D721Med (cell line): ENCODE data around the gene KLHL26.

ENCODE experiments used
- DNase-seq: peaks from one replicate; pipeline ENCODE4 v3.0.0; 2011; ENCODE audit warnings: low spot score; ENCODE audit not compliant: insufficient read length
- FAIRE-seq: peaks from 2 replicates; lab custom pipeline; 2011; peaks lifted over from hg19 to GRCh38; lab: Jason Lieb, UNC
- TF ChIP-seq, protein P1 (sequence below): IDR thresholded peaks from 2 replicates; pipeline ENCODE4 v1.5.1; 2012; ENCODE audit warnings: mild to moderate bottlenecking, control low read depth; ENCODE audit not compliant: insufficient read depth; ENCODE audit errors: missing control alignments

Gene KLHL26

DNA sequence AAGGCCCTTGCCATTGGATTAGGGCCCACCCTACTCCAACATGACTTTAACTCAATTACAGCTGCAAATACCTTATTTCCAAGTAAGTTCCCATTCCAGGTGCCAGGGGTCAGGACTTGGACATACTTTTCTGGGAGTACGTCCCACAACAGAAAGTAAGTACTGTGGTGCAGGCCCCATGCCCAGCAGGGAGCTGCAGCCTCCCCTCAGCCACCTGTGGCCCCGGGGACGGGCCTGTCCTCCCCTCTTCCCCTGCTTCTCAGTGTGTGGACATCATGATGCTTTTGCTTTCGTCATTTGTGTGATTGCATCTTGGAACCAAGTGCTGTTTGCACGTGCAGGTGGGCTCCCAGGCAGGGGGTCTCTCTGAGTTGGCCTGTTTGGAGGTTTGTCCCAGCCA lies 78.6 kb downstream of the KLHL26 start:
- DNase-seq: no peak
- no peak for FAIRE-seq
- TF ChIP-seq, protein P1, sequence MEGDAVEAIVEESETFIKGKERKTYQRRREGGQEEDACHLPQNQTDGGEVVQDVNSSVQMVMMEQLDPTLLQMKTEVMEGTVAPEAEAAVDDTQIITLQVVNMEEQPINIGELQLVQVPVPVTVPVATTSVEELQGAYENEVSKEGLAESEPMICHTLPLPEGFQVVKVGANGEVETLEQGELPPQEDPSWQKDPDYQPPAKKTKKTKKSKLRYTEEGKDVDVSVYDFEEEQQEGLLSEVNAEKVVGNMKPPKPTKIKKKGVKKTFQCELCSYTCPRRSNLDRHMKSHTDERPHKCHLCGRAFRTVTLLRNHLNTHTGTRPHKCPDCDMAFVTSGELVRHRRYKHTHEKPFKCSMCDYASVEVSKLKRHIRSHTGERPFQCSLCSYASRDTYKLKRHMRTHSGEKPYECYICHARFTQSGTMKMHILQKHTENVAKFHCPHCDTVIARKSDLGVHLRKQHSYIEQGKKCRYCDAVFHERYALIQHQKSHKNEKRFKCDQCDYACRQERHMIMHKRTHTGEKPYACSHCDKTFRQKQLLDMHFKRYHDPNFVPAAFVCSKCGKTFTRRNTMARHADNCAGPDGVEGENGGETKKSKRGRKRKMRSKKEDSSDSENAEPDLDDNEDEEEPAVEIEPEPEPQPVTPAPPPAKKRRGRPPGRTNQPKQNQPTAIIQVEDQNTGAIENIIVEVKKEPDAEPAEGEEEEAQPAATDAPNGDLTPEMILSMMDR: no peak

DNA sequence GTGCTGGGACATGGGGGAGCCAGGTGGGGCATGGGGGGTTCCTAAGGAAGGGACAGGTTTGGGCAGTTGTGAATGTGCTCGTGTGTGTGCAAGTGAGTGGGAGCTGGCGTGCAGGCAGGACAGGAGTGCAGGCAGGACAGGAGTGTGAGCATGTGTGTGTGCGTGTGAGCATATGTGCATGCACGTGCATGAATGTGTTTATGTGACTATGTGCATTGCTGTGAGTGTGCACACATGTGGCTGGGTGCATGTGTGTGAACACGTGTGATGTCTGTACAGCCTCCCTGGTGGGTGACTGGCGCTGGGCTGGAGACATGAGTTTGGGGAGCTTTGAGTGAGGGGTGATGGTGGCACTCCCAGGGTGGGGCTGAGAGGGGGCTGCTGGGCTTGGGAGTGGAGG lies 80.0 kb downstream of the KLHL26 start:
- DNase-seq (no peak), FAIRE-seq (no peak)
- TF ChIP-seq, protein P1: no peak

DNA sequence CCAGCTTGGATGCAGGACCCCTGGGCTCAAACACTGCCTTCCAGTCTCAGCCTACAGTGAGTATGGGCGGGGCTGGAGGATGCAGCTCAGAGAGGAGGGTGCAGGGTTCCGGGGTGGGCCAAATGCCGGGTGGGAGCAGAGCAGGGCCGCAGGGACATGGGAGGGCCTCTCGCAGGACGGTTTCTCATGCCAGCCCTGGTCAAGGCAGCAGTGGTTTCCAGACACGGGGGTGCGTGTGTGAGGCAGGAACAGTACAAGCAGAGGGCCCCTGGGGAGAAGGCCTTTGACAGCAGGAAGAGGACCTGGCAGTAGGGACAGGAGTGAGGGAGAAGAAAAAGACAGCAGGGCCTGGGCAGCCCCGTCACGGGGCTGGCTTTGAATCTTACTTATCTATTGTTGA lies 80.8 kb downstream of the KLHL26 start:
- FAIRE-seq (no peak), DNase-seq (no peak)
- TF ChIP-seq, protein P1: no peak

DNA sequence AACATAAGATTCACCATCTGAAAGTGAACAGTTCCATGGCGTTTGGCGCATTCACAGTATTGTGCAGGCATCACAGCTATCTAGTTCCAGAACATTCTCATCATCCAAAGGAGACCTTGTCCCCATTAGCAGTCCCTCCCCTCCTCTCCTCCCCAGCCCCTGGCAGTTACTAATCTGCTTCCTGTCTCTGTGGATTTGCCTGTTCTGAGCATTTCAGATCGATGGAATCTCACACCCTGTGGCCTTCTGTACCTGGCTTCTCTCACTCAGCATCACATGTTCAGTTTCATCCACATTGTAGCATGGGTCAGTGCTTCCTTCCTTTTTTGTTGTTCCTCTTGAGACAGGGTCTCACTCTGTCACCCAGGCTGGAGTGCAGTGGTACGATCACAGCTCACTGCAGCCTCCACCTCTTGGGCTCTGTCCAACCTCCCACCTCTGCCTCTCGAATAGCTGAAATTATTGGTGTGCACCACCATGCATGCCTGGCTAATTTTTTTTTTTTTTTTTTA lies 81.2 kb downstream of the KLHL26 start:
- TF ChIP-seq, protein P1: no peak
- DNase-seq (no peak), FAIRE-seq (no peak)

DNA sequence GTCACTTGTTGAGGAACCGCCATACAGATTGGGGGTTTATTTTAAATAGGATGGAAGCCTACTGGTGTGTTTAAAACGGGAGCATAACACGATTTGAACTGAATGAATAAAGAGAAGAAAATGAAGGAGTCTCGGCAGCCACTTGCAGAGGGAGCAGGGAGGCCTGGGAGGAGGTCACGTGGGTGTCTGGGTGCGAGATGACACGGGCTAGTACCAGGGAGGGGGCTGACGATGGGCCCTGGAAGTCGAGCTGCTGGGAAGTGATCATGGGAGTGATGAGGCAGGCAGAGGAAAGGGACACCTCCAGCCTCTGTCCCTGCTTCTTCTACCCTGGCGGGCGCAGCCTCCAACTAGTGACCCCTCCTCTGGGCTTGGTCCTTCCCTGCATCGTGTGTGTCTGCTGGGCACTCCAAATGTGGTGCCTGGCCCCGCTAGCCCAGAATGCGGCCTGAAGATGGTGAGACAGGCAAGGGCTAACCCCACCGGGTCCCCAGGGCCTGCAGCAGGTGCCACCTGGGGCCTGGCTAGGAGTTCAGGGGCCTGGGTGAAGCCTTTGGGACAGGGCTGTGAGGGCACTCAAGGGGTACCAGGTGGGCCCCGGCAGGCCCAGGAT lies 82.1 kb downstream of the KLHL26 start:
- TF ChIP-seq, protein P1: no peak
- FAIRE-seq (no peak), DNase-seq (no peak)

DNA sequence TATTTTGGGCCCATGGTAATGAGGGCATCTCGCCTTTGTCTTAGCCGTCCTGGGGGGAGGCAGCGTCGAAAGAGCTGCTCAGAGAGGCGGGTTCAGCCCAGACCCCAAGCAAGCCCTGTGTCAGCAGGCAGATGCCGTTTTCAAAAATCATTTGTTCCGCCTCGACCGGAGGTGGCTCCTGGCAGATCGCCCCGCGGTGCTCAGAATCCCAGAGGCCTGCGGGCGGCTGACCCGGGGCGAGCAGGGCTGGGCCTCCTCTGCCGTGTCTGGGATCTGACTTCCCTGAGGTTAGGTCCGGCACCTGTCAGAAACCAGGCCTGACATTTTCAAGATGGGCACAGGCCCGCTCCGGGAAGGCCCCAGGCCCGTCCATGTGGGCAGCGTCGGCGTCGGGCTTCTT lies 82.7 kb downstream of the KLHL26 start:
- FAIRE-seq (no peak), DNase-seq (no peak)

More for the DNA sequence above, 82.7 kb downstream of the KLHL26 start:
- TF ChIP-seq, protein P1: no peak
